Measurements from ENCODE around the gene PPP4R1.
"Not testable (repeated sequence)": the region's sequence is repeated elsewhere in the genome, so short reads cannot be mapped to it uniquely, and the experiment has no call there.

Gene PPP4R1

GRCh38 chr18:9629709-9630108 lies 15.3 kb upstream of the PPP4R1 start:
- no peak for DNase-seq

GRCh38 chr18:9628984-9629383 lies 14.6 kb upstream of the PPP4R1 start:
- DNase-seq: no peak

GRCh38 chr18:9627642-9628041 lies 13.3 kb upstream of the PPP4R1 start:
- no peak for DNase-seq

GRCh38 chr18:9619990-9620389 lies 5.6 kb upstream of the PPP4R1 start:
- no peak for DNase-seq

- no peak for DNase-seq
Measured at GRCh38 chr18:9619545-9619944, 5.2 kb upstream of the PPP4R1 start.

- DNase-seq: no peak
Measured at GRCh38 chr18:9619056-9619455, 4.7 kb upstream of the PPP4R1 start.

- no peak for DNase-seq
Measured at GRCh38 chr18:9617006-9617542, 2.7 kb upstream of the PPP4R1 start.

GRCh38 chr18:9616049-9616448 lies 1.7 kb upstream of the PPP4R1 start:
- DNase-seq: no peak

GRCh38 chr18:9615280-9615797 lies 980 bp upstream of the PPP4R1 start:
- peak in 2 of 56 donors; percentile 2 to 27 for DNase-seq

- DNase-seq: peak in 40 of 56 donors; percentile 4 to 68 (median 41)
Measured at GRCh38 chr18:9613550-9614400, 584 bp downstream of the PPP4R1 start.

- no peak for DNase-seq
Measured at GRCh38 chr18:9612977-9613376, 1.4 kb downstream of the PPP4R1 start.

- DNase-seq: peak in 20 of 56 donors; percentile 1 to 37 (median 10)
Measured at GRCh38 chr18:9612215-9612830, 2.0 kb downstream of the PPP4R1 start.

- DNase-seq: no peak
Measured at GRCh38 chr18:9609190-9609589, 5.2 kb downstream of the PPP4R1 start.

GRCh38 chr18:9608728-9609127 lies 5.6 kb downstream of the PPP4R1 start:
- DNase-seq: no peak

- no peak for DNase-seq
Measured at GRCh38 chr18:9608298-9608697, 6.1 kb downstream of the PPP4R1 start.

- DNase-seq: not testable (repeated sequence)
Measured at GRCh38 chr18:9607111-9607510, 7.2 kb downstream of the PPP4R1 start.

GRCh38 chr18:9606039-9606438 lies 8.3 kb downstream of the PPP4R1 start:
- no peak for DNase-seq

- DNase-seq: no peak
Measured at GRCh38 chr18:9604348-9604747, 10.0 kb downstream of the PPP4R1 start.

GRCh38 chr18:9599328-9599727 lies 15.0 kb downstream of the PPP4R1 start:
- DNase-seq: no peak

- DNase-seq: no peak
Measured at GRCh38 chr18:9597609-9598008, 16.8 kb downstream of the PPP4R1 start.

- DNase-seq: no peak
Measured at GRCh38 chr18:9596843-9597526, 17.4 kb downstream of the PPP4R1 start.

- no peak for DNase-seq
Measured at GRCh38 chr18:9596226-9596625, 18.1 kb downstream of the PPP4R1 start.
